ENCODE measurements around the gene MEIS2. TPM values are rescaled to one million over a fixed set of nuclear protein-coding genes. Genes with fewer than 3 reads are reported as not detected.

The MEIS2 gene
- total RNA-seq, 2 experiments from 2014 or later, result not detected

DNA sequence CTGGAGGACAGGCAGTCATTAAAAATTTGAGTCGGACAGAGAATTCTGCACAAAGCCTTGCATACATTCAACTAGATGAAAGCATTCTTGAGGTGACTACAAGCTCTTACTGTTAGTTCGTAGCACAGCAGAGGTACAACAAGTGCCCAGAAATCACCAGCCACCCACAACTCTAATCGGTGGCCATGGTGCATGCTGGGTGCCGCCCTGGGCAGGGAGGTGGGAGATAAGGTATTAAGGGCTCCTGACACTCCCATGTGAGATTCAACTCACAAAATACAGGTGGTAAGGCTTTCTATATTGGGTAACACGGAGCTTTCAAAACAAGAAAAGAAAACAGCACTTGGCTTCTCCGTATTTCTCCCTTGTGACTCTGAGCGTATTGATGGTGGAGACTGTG, 66.0 kb downstream of the MEIS2 start:
- intact Hi-C loops (cut with DNase I, micrococcal nuclease), result no loop called here
- POLR2A ChIA-PET, result no interaction called here
- no peaks in the 10 kb centered on the region for H3K36me3 ChIP-seq (ENCODE audit: insufficient read depth, low read length)
- TF ChIP-seq, protein P1, sequence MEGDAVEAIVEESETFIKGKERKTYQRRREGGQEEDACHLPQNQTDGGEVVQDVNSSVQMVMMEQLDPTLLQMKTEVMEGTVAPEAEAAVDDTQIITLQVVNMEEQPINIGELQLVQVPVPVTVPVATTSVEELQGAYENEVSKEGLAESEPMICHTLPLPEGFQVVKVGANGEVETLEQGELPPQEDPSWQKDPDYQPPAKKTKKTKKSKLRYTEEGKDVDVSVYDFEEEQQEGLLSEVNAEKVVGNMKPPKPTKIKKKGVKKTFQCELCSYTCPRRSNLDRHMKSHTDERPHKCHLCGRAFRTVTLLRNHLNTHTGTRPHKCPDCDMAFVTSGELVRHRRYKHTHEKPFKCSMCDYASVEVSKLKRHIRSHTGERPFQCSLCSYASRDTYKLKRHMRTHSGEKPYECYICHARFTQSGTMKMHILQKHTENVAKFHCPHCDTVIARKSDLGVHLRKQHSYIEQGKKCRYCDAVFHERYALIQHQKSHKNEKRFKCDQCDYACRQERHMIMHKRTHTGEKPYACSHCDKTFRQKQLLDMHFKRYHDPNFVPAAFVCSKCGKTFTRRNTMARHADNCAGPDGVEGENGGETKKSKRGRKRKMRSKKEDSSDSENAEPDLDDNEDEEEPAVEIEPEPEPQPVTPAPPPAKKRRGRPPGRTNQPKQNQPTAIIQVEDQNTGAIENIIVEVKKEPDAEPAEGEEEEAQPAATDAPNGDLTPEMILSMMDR (IDR thresholded peaks at IDR 0.05), result no peak
- Mint-ChIP-seq H3K27me3 (peaks cover 11% of the 10 kb centered on the region), H3K9me3 (no peaks in the 10 kb centered on the region), H3K36me3 (ENCODE audit: low read depth) (no peaks in the 10 kb centered on the region), H3K27ac (no peak overlapping the region), H3K4me1 (ENCODE audit: low read depth) (no peaks in the 10 kb centered on the region), H3K4me3 (no peak overlapping the region)
- no peak overlapping the region for H3K27ac ChIP-seq (ENCODE audit: low read depth in 1 of 2, low read length in 2 of 2)
- no peak overlapping the region for H3K4me3 ChIP-seq (ENCODE audit: low read length)
- CTCF ChIA-PET, result no interaction called here
- ATAC-seq (ENCODE audit: poor library complexity), result no peak
- H3K27me3 ChIP-seq (ENCODE audit: control insufficient read depth in 1 of 2, insufficient read depth in 2 of 2, low read length in 2 of 2), result no peaks in the 10 kb centered on the region
- DNase-seq, result no peak
- no peaks in the 10 kb centered on the region for H3K9me3 ChIP-seq (ENCODE audit: control insufficient read depth in 1 of 2, insufficient read depth in 1 of 2, low read length in 2 of 2)
- no peaks in the 10 kb centered on the region for H3K4me1 ChIP-seq (ENCODE audit: insufficient read depth, low read length)

DNA sequence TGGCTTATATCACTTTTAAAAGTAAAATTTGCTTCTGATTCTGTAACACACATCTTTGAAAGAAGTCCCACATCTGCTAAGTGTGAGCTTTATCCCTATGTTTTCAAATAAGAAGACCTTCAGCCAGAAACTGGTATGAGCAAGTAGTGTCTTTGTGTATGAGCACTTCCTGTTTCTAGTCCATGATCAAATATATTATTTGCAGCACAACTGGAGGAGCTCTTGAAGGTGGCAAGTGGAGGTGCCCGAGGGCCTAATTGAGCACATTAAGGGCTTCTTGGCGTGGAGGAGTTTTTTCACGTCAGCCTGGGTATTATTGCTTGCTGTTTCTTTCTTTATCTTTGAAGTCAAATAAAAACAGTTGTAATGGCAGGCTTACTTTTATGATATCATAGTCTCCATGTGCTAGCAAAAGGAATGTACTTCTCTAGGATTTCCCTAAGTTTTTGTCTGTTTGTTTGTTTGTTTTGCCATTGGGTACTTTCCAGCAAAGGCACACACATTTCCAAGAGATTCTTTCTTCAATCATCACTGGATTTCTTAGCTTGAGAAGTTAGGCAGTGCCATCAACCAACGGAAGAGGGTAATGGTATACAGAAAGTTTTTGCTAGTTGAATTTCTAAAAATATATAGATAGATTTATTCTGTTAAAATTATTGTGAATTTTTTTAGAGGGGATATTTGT, 68.1 kb downstream of the MEIS2 start:
- Histone ChIP-seq H3K36me3 (ENCODE audit: insufficient read depth, low read length) (no peaks in the 10 kb centered on the region), H3K27me3 (ENCODE audit: control insufficient read depth in 1 of 2, insufficient read depth in 2 of 2, low read length in 2 of 2) (no peaks in the 10 kb centered on the region), H3K4me3 (ENCODE audit: low read length) (no peak overlapping the region), H3K4me1 (ENCODE audit: insufficient read depth, low read length) (no peaks in the 10 kb centered on the region), H3K9me3 (ENCODE audit: control insufficient read depth in 1 of 2, insufficient read depth in 1 of 2, low read length in 2 of 2) (no peaks in the 10 kb centered on the region), H3K27ac (ENCODE audit: low read depth in 1 of 2, low read length in 2 of 2) (no peak overlapping the region)
- intact Hi-C loops (cut with DNase I, micrococcal nuclease), result no loop called here
- DNase-seq, result no peak
- no peak for ATAC-seq (ENCODE audit: poor library complexity)
- no peak overlapping the region for H3K27ac Mint-ChIP-seq
- CTCF ChIA-PET, result no interaction called here
- H3K4me1 Mint-ChIP-seq (ENCODE audit: low read depth), result no peaks in the 10 kb centered on the region
- no peaks in the 10 kb centered on the region for H3K36me3 Mint-ChIP-seq (ENCODE audit: low read depth)
- TF ChIP-seq, protein P1 (IDR thresholded peaks at IDR 0.05), result no peak
- H3K4me3 Mint-ChIP-seq, result no peak overlapping the region
- peaks cover 8% of the 10 kb centered on the region for H3K27me3 Mint-ChIP-seq
- no peaks in the 10 kb centered on the region for H3K9me3 Mint-ChIP-seq
- POLR2A ChIA-PET, result no interaction called here

DNA sequence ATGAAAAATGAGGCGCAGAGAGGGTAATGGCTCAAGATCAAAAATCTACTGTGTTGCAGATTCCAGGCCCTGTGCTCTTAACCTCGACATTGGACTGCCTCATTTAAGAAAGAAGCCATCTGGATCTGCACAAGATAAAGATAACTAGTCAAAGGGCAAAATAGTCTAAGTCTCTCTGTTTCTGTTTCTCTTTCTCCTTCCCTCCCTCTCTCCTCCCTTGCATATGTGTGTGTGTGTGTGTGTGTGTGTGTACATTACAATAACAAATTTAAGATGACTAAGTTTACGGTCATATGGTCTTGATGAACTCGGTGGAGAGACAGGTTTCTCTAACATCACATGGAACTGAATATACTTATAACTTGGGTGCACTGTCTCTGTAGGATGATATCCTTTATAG, 69.2 kb downstream of the MEIS2 start:
- POLR2A ChIA-PET, result no interaction called here
- no peaks in the 10 kb centered on the region for H3K9me3 Mint-ChIP-seq
- no peaks in the 10 kb centered on the region for H3K4me1 Mint-ChIP-seq (ENCODE audit: low read depth)
- no peak overlapping the region for H3K27ac ChIP-seq (ENCODE audit: low read depth in 1 of 2, low read length in 2 of 2)
- TF ChIP-seq, protein P1 (IDR thresholded peaks at IDR 0.05), result no peak
- ATAC-seq (ENCODE audit: poor library complexity) (no peak), DNase-seq (no peak)
- intact Hi-C loops (cut with DNase I, micrococcal nuclease), result no loop called here
- no peaks in the 10 kb centered on the region for H3K27me3 ChIP-seq (ENCODE audit: control insufficient read depth in 1 of 2, insufficient read depth in 2 of 2, low read length in 2 of 2)
- H3K27me3 Mint-ChIP-seq, result peaks cover 8% of the 10 kb centered on the region
- CTCF ChIA-PET, result no interaction called here
- H3K36me3 ChIP-seq (ENCODE audit: insufficient read depth, low read length), result no peaks in the 10 kb centered on the region
- no peaks in the 10 kb centered on the region for H3K36me3 Mint-ChIP-seq (ENCODE audit: low read depth)
- no peak overlapping the region for H3K27ac Mint-ChIP-seq
- H3K4me3 Mint-ChIP-seq, result no peak overlapping the region
- no peaks in the 10 kb centered on the region for H3K4me1 ChIP-seq (ENCODE audit: insufficient read depth, low read length)
- no peak overlapping the region for H3K4me3 ChIP-seq (ENCODE audit: low read length)
- no peaks in the 10 kb centered on the region for H3K9me3 ChIP-seq (ENCODE audit: control insufficient read depth in 1 of 2, insufficient read depth in 1 of 2, low read length in 2 of 2)
